GOT3 (cell line): ENCODE data around the gene CROT.
"Not testable (repeated sequence)": the region's sequence is repeated elsewhere in the genome, so short reads cannot be mapped to it uniquely, and the experiment has no call there.

ENCODE experiments used
- DNase-seq: peaks from one replicate; lab custom pipeline; 2025; ENCODE audit warnings: mixed read lengths; lab: John Stamatoyannopoulos, UW

Gene CROT

GRCh38 chr7:87345166-87345927 lies at the start of gene CROT:
TSS of gene CROT (plus strand) at chr7:87345664. CDS start at chr7:87349069, 3,405 bp downstream.
- peak; percentile 85 for DNase-seq

GRCh38 chr7:87300756-87301155 lies 44.7 kb upstream of the CROT start:
- no peak for DNase-seq

GRCh38 chr7:87310790-87311419 lies 34.6 kb upstream of the CROT start:
- DNase-seq = no peak

GRCh38 chr7:87312215-87312865 lies 33.1 kb upstream of the CROT start:
- no peak for DNase-seq

- DNase-seq = no peak
Observed at GRCh38 chr7:87316097-87316700, 29.3 kb upstream of the CROT start.

- DNase-seq = no peak
Observed at GRCh38 chr7:87316846-87317552, 28.5 kb upstream of the CROT start.

GRCh38 chr7:87317691-87318245 lies 27.7 kb upstream of the CROT start:
- no peak for DNase-seq

- DNase-seq = no peak
Observed at GRCh38 chr7:87318741-87319140, 26.7 kb upstream of the CROT start.

- DNase-seq = not testable (repeated sequence)
Observed at GRCh38 chr7:87319154-87319581, 26.3 kb upstream of the CROT start.

- DNase-seq = no peak
Observed at GRCh38 chr7:87322912-87323311, 22.6 kb upstream of the CROT start.

GRCh38 chr7:87325576-87326370 lies 19.7 kb upstream of the CROT start:
- no peak for DNase-seq

GRCh38 chr7:87328281-87328680 lies 17.2 kb upstream of the CROT start:
- DNase-seq = no peak

GRCh38 chr7:87330316-87330715 lies 15.1 kb upstream of the CROT start:
- DNase-seq = no peak

GRCh38 chr7:87330942-87331341 lies 14.5 kb upstream of the CROT start:
- no peak for DNase-seq

- DNase-seq = no peak
Observed at GRCh38 chr7:87331687-87332252, 13.7 kb upstream of the CROT start.

- DNase-seq = no peak
Observed at GRCh38 chr7:87332321-87332720, 13.1 kb upstream of the CROT start.

- no peak for DNase-seq
Observed at GRCh38 chr7:87336136-87336535, 9.3 kb upstream of the CROT start.

- DNase-seq = no peak
Observed at GRCh38 chr7:87337331-87337730, 8.1 kb upstream of the CROT start.

- DNase-seq = no peak
Observed at GRCh38 chr7:87339373-87339897, 6.0 kb upstream of the CROT start.

- DNase-seq = no peak
Observed at GRCh38 chr7:87341441-87341840, 4.0 kb upstream of the CROT start.
